Subcutaneous adipose tissue (tissue), 4 donors: ENCODE data around the gene MMS19. TPM values are rescaled to one million over a fixed set of nuclear protein-coding genes. Genes with fewer than 3 reads are reported as not detected.

Experiments used
- CTCF ChIP-seq: fragments of 450-650 bp; IDR thresholded peaks from one replicate; pipeline ENCODE4 v1.5.1; 2016; ENCODE audit warnings: low read depth, mild to moderate bottlenecking, control low read depth, antibody characterized with exemption, moderate library complexity
- total RNA-seq, 4 donors: library from RNA; depleted of rRNA; stranded (reverse); fragments of >200 nt; gene quantifications; one replicate each; pipeline ENCODE4 v1.1.0, GENCODE V29; 2016

The MMS19 gene
- total RNA-seq, 4 donors from 2014 or later, result 57.6 to 87.8 (median 76.8) TPM

DNA sequence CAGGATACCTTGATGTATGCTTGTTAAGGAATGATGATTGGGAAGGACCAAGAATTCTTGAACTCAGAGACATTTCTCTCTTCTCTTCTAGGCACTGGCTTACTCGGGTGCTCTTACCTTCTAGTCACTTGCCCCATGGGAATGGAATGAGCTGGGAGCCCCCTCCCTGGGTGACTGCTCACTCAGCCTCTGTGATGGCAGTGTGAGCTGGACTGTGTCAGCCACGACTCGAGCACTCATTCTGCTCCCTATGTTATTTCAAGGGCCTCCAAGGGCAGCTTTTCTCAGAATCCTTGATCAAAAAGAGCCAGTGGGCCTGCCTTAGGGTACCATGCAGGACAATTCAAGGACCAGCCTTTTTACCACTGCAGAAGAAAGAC lies 41.5 kb downstream of the MMS19 start:
- no peak for TF ChIP-seq CTCF

- TF ChIP-seq CTCF, result no peak
These were observed 42.1 kb downstream of the MMS19 start for GRCh38 chr10:97456034-97456685.

- no peak for TF ChIP-seq CTCF
These were observed 43.7 kb downstream of the MMS19 start for GRCh38 chr10:97454330-97455036.

DNA sequence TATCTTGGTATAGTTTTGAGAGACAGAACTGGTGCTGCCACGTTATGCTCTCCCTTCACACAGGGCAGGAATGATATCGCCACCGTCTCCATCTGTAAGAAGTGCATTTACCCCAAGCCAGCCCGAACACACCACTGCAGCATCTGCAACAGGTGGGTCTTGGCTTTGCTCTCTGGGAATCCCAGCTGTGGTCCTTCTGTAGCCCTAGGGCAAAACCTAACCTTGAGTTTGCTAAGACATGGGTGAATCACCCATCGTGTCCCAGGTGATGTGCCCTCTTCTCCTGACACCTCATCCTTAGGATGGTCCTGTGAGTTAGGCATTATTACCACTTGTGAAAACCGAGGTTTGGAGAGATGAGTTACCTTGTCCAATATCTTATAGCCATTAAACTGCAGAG lies 45.9 kb downstream of the MMS19 start:
- TF ChIP-seq CTCF, result no peak

DNA sequence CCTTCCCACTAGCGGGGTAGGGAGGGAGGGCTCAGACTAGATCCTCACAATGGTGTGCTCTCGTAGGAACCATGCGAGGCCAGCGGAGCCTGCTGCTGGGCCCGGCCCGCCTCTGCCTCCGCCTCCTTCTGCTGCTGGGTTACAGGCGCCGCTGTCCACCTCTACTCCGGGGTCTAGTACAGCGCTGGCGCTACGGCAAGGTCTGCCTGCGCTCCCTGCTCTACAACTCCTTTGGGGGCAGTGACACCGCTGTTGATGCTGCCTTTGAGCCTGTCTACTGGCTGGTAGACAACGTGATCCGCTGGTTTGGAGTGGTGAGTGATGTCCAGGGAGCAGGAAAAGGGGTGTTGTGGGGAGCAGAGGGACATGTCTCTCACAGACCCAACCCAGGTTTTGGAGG lies 46.6 kb downstream of the MMS19 start:
- TF ChIP-seq CTCF, result no peak

- TF ChIP-seq CTCF, result no peak
These were observed 47.4 kb downstream of the MMS19 start for GRCh38 chr10:97450828-97451227.

DNA sequence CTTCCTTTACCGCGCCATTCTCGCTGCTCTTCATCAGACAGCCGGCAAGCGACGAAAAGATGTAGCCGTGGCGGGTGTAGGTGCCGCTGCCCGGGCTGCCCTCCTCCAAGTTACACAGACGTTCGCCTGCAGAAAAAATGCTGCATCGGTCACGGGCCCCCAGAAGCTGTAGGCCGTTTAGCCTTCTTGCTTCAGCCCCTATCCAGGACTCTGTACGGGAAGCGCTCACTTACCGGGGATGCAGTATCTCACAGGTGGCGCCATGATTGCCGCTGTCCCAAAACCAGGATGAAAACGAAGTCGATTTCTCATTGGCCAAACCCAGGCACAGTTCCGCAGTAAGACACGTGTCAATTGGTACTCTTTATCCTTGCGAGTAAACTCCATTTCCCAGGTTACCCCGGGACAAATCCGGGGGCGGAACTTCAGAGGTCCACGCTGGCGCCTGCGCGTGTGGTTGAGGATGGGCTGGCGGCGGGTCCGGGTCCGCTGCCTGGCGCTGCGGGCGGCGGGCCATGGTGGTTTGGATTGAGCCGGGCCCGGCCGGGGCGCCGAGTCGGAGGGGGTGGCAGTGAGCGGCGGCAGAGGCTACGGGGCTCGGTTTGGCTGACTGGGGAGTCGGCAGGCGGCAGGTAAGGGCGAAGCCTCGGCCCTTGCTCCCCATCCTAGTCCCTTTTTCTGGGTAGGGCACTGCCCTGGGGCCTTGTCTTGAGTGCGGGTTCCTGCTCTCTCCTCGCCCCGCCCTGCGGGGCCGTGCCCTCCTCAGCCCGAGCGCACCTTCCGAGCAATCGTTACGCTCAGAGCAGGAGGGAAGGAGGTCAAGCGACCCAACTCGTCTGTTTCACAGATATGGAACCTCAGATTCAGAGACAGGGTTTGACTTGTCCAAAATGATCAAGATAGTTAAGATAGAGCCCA lies 52.2 kb downstream of the MMS19 start, which contains the start of the genes EXOSC1 and ZDHHC16:
TSS of gene EXOSC1 (minus strand) at position 285 of the 918 bp plus-strand sequence. CDS start at position 264, 21 bp downstream.
TSS of gene ZDHHC16 (plus strand) at position 454 of the 918 bp plus-strand sequence. CDS start 5,501 bp downstream, outside the sequence.
- no peak for TF ChIP-seq CTCF
